HFF-Myc (cell line): Measurements from ENCODE around the gene AP3D1.

Source experiments
- DNase-seq: peaks from one replicate; pipeline ENCODE4 v3.0.0-alpha.2; 2011; ENCODE audit warnings: low read depth; ENCODE audit errors: extremely low read depth
- H3K4me3 ChIP-seq: replicated peaks from 2 replicates; pipeline ENCODE4 v1.5.1; 2011; ENCODE audit warnings: low read depth, mild to moderate bottlenecking, control low read depth, low read length
- TF ChIP-seq, protein P1 (sequence below): IDR thresholded peaks from 2 replicates; pipeline ENCODE4 v1.5.1; 2012; ENCODE audit warnings: mild to moderate bottlenecking, low read depth, low read length, control low read depth; ENCODE audit errors: missing control alignments

Gene AP3D1

DNA sequence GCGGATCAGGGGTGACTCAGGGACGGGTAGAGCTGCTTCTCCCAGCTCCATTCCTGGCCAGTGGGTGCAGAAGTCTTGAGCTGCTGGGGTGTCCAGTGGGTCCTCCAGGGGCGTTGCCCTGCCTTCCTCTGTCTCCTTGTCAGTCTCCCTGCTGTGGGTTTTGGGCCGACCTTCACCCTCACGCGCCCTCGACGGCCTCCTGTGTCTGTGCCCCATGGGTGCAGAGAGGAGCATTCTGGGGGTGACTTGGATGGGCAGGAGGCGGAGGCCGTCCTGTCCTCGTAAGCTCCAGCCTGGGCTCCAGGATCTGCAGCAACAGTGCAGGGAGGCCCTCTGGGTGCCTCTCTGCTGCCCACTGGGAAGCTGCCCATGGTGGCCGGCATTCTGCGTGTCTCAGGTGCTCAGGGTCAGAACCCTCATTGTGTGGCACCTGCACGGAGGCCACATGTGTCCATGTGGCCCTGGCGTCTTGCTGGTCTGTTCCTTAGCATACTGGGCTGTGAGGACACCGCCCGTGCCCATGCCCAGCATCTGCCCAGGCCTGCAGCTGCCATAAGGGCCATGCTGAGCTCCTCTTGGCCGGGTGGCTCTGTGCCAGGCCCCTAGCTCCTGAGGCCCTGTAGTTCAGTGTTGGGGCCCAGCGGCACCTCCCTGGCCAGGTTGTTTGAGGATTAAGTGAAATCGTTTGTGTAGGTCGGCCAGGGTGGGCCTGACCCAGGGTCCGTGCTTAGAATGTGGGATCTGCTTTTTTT lies 29.7 kb upstream of the AP3D1 start:
- H3K4me3 ChIP-seq: no peak overlapping the region
- TF ChIP-seq, protein P1, sequence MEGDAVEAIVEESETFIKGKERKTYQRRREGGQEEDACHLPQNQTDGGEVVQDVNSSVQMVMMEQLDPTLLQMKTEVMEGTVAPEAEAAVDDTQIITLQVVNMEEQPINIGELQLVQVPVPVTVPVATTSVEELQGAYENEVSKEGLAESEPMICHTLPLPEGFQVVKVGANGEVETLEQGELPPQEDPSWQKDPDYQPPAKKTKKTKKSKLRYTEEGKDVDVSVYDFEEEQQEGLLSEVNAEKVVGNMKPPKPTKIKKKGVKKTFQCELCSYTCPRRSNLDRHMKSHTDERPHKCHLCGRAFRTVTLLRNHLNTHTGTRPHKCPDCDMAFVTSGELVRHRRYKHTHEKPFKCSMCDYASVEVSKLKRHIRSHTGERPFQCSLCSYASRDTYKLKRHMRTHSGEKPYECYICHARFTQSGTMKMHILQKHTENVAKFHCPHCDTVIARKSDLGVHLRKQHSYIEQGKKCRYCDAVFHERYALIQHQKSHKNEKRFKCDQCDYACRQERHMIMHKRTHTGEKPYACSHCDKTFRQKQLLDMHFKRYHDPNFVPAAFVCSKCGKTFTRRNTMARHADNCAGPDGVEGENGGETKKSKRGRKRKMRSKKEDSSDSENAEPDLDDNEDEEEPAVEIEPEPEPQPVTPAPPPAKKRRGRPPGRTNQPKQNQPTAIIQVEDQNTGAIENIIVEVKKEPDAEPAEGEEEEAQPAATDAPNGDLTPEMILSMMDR: no peak
- DNase-seq: no peak

DNA sequence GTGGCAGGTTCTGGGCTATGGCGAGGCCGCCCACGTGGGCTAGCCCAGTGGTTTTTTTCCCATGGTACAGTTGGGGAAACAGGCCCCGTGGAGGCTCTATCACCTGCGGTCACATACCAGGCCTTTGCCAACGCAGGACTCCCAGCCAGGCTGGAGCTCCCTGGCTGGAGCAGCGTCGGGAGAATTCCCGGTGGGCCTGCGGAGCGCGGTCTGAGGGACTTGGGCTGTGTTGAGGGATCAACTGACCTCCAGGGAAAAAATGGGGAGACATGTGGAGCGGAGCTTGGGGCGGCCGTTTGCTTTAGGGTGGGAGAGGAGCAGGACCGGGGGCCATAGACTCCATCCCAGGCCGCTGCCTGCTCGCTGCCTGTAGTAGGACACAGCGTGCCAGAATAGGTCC lies 28.7 kb upstream of the AP3D1 start:
- no peak for DNase-seq
- TF ChIP-seq, protein P1: no peak
- no peak overlapping the region for H3K4me3 ChIP-seq

DNA sequence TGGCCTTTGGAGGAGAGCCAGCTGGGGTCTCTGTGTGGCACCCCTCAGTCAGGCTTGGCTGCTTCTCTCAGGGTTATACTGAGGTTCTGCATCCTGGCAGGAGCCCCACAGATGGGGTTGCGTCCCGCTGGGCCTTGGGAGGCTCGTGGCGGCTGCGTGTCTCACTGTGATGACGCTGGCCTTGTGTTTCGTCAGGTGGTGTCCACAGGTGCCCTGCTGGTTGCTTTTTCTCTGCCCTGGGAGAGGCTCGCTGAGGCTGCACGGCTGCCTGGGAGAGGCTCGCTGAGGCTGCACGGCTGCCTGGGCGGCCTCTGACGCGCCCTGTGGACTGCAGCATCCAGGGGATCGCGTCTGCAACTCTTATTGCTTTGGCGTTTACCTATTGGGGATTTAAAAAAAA lies 27.7 kb upstream of the AP3D1 start:
- TF ChIP-seq, protein P1: no peak
- no peak overlapping the region for H3K4me3 ChIP-seq
- DNase-seq: no peak

DNA sequence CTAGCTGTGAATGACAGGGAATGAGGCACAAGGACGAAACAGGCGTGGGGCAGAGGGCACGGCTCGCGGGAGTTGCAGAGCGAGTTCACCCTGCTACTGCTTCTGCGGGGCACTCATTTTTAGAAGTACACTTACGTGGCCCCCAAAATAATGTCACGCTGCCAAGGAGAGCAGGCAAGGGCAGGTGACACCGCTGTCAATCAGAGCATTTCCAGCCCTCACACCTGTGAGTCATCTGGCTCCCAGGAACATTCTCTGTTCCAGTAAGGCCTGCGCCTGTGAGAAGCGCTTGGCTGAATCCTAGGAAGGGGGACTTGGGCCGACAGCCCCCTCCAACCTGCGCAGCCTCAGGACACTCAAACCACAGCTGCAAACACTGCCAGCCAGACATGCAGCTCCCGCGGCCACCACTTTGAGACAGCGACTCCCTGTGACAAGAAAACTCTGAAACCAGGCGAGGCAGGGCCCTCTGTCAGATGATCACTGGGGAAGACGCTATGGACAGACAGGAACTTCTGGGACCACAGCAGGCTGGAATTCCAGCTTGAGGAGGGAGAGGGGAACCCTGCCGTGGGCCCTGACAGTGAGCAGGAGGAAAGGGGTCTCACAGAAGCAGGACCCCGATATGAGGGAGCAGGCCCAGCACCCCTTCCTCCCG lies 25.1 kb upstream of the AP3D1 start:
- H3K4me3 ChIP-seq: no peak overlapping the region
- TF ChIP-seq, protein P1: no peak
- DNase-seq: no peak

DNA sequence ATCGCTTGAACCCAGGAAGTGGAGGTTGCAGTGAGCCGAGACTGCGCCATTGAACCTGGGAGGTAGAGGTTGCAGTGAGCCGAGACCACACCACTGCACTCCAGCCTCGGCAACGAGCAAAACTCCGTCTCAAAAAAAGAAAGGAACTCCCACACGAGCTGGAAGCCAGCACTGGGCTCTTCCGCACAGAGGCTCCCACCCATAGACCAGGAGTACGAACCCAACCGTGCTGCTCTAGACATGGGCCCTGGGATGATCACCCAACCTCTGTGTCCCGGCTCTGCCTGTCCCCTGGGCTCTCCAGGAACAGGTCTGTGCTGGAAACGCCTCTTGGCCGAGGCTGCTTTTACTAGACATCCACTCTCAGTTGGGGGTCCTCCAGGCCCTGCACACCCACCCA lies 24.4 kb upstream of the AP3D1 start:
- no peak for DNase-seq
- TF ChIP-seq, protein P1: no peak
- H3K4me3 ChIP-seq: no peak overlapping the region

DNA sequence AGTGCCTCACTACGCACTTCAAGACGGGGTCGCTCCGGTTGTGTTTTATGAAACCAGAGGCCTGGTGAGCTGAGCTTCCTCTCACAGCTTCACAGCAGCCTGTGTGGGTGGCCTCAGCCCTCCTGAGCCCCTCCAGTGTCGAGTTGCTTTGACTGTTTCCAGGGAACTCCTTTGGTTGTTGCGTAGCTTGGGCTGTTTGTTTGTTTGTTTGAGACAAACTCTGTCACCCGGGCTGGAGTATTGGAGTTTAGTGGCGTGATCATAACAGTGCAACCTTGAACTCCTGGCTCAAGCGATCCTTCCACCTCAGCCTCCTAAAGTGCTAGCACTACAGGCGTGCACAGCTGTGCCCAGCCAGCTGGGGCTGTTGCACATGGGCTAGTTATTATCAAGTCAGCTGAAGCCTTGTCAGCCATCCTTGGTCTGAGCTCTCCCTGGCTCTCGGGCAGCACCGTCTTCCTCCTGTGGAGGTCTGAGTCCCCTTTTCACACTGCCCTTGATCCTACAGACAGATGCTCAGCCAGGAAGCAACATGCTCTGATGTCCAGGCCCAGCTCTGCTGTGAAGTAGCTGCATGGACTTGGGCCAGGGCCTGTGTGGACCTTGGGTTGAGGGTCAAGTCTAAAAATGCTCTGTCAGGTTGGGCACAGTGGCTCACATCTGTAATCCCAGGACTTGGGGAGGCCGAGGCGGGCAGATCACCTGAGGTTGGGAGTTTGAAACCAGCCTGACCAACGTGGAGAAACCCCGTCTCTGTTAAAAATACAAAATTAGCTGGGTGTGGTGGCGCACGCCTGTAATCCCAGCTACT lies 22.6 kb upstream of the AP3D1 start:
- no peak for DNase-seq
- H3K4me3 ChIP-seq: no peak overlapping the region
- TF ChIP-seq, protein P1: no peak
